Measurements from ENCODE around the gene CLCN2.
A peak's percentile ranks its signal among the peaks of the same experiment; 100 is the strongest.

The CLCN2 gene

DNA sequence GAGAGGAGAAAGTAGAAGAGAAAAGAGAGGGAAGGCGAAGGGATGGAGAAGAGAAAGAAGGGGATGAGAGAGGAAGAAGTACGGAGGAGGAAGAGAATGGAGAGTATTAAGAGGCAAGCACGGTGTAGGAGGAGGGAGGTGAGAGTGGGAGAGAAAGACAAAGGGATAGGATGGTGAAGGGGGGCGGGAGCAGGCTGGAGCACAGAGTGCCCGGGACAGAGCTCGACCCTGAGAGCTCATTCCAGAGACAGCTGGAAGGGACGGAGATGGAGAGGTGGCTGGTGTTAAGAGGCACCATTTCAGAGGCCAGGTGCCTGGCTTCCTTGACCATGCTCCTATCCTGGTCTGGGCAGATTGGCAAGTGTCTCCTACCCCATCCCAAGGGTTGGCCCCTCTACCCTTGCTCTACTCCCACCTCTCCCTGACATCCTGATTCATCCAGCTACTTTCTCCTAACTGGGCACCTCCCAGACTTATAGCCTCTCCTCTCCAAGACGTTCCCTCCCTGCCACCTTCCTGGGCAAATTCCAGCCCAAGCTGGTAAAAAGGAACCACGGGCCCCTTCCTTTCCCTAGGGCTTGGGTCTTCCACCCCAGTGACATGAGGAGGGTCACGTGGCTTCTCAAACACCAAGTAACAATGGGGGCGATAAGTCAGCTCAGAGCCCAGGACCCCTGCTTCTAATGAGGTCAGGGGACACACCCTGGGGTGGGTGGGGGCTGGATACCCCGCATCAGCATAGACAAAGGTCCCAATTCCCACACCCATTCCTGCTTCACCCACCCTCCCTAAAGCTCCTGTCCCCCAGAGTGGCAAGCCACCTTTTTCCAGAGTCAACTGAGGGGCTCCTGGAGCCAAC is 1.1 kb downstream of the CLCN2 start:
- no peak for DNase-seq (ENCODE audit: low spot score)

GRCh38 chr3:184359610-184360009 is 1.8 kb downstream of the CLCN2 start:
- DNase-seq (ENCODE audit: low spot score), result no peak

- no peak for DNase-seq (ENCODE audit: low spot score)
Observed at GRCh38 chr3:184358921-184359350, 2.5 kb downstream of the CLCN2 start.

- no peak for DNase-seq (ENCODE audit: low spot score)
Observed at GRCh38 chr3:184358124-184358767, 3.2 kb downstream of the CLCN2 start.

GRCh38 chr3:184357248-184358123 is 3.9 kb downstream of the CLCN2 start:
- no peak for DNase-seq (ENCODE audit: low spot score)

GRCh38 chr3:184355261-184356040 is 6.0 kb downstream of the CLCN2 start:
- no peak for DNase-seq (ENCODE audit: low spot score)

DNA sequence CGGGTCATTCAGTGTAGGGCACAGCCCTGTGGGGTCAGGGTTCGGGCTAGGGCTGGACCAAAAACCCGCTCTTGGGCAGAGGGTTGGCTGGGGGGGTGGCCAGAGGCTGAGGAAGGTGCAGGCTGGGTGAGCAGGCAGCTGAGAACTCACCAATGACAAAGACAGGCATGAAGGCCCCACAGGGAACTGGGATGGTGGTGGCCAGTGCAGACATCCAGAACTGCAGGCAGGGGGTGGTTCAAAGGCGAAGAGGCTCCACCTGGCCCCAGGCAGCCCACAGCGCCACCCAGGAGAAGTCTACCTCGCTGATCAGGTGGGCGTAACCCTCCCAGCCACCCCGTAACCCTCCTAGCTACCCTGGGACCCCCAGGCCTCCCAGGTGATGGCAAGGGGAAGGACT is 6.7 kb downstream of the CLCN2 start:
- DNase-seq (ENCODE audit: low spot score), result no peak

DNA sequence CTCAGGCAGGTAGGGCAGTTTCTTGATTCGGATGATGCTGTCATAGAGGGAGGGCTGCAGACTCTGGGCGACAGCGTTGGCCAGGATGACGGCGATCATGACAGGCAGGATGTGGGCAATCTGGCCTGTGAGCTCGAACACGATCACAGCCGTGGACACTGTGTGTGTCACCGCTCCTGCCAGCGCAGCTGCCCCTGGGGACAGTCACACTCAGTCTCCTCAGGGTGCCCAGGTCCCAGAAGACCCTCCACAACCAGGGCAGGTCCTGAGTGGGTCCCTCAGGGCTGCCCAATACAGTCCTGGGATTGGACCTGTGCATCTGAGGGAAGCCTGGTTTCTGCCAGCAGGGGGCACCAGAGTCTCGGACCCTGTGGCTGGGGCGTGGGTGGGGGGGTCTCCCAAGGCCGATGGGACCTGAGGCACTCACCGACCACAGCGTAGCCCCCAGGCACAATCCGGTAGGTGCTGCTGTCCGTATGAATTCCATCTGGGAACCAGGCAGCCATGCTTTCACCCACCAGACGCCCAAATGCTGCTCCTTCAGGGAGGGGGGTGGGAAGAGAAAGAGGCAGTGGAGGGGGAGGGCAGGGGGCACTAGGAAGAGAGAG is 7.2 kb downstream of the CLCN2 start:
- DNase-seq (ENCODE audit: low spot score), result peak; percentile 85

DNA sequence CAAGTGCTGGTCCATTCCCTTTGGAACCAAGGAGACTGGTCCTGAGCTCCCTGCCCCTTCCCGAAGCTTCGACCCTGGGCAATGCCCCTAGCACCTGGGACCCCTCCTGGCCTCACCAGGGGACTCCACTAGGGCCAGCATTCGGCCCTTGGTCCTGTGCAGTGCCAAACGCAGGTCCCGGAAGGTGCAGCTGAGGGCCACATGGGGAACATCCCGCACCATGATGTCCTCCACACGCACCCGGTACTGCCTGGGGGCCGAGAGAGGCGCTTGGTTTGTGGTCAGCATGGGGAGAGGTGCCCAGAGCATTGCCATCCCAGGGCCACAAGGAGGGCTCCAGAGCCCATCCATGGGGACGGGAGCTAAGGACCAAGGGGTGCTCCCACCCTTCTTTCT is 7.9 kb downstream of the CLCN2 start:
- no peak for DNase-seq (ENCODE audit: low spot score)

- no peak for DNase-seq (ENCODE audit: low spot score)
Observed at GRCh38 chr3:184352897-184353545, 8.4 kb downstream of the CLCN2 start.

DNA sequence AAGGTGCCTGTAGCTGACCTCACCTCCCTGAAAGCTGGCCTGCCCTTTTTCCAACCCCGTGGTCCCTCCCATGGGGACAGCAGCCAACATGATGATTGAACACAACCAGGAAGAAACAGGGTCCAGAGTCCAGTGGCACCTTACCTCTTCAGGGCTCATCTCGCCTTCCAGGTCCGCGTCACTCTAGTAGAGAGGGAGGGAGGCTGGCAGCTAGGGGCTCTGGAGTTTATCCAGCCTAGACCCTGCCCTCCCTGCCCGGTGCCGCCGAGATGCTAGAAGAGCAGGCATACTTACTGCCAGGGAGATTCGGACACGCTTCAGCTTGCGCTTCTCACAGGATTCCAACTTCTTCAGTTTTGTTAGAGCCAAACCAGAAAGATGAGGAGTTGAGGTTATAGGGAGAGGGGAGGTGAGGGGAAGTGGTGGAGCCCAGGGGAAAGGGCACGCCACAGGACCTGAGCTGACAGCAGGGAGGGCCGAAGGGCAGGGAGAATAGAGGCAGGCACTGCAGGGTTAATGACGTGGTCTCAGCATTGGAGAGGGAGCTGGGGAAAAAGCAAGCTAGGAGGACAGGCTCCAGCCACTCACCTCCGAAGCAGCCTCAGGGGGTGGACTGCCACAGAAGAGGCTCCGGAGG is 9.1 kb downstream of the CLCN2 start:
- no peak for DNase-seq (ENCODE audit: low spot score)

- no peak for DNase-seq (ENCODE audit: low spot score)
Observed at GRCh38 chr3:184351511-184352148, 9.8 kb downstream of the CLCN2 start.

- no peak for DNase-seq (ENCODE audit: low spot score)
Observed at GRCh38 chr3:184350618-184351017, 10.8 kb downstream of the CLCN2 start.

- DNase-seq (ENCODE audit: low spot score), result no peak
Observed at GRCh38 chr3:184349563-184350470, 11.6 kb downstream of the CLCN2 start.

GRCh38 chr3:184348057-184348382 is 13.4 kb downstream of the CLCN2 start:
- DNase-seq (ENCODE audit: low spot score), result no peak

DNA sequence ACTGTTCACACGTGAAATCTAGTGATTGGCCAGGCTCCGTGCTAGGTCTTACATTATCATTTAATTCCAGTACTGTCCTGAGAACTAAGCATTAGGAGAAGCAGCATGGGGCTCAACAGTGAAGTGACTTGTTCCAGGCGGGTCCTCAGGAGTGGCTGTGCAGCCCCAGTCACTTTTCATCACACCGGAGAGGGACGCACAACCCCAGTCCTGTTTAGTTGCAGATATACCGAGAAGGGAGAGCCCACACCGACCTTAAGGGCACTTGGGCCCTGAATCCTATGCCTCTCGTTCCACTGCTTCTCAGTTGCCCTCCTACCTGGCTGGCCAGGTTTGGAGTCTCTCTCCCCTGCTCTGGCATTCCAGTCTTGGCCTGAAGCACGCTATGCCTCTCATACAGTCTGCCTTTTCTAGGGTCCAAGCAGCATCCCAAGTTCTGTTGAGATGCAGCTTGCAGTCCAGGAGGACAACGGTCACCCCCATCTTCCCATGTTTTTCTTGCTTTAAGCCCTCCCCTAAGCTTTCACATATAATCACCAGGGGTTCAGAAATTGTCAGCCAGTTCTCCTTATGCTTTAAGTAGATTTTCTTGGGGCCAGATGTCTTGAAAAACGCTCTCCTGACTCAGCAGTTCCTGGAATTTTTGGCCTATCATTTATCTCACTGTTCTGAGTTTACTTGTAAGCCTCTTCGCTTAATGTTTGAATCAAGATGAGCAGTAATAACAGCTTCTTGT is 13.9 kb downstream of the CLCN2 start:
- DNase-seq (ENCODE audit: low spot score), result no peak

- no peak for DNase-seq (ENCODE audit: low spot score)
Observed at GRCh38 chr3:184346480-184347190, 14.8 kb downstream of the CLCN2 start.
